Measurements from ENCODE around the gene STRN3. TPM values are rescaled to one million over a fixed set of nuclear protein-coding genes. Genes with fewer than 3 reads are reported as not detected.
"Not testable (repeated sequence)": the region's sequence is repeated elsewhere in the genome, so short reads cannot be mapped to it uniquely, and the experiment has no call there.

The STRN3 gene
- total RNA-seq, 3 donors from 2014 or later = 46.0 to 61.9 (median 46.3) TPM

DNA sequence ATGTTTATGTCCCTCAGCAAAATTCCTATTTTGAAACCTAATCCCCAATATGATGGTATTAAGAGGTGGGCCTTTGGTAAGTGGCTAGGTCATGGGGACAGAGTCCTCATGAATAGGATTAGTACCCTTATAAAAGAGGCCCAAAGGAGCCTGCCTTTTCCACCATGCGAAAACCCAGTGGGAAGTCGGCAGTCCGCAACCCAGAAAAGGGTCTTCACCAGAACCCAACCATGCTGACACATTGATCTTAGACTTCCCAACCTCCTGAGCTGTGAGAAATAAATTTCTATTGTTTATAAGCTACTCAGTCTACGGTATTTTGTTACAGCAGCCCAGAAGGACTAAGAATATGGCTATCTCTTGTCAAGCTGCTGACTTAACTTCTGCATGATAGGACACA is 85.3 kb downstream of the STRN3 start:
- ATAC-seq = no peak
- no peaks in the 10 kb centered on the region for H3K4me1 ChIP-seq (ENCODE audit: low read depth)
- no peak overlapping the region for H3K4me3 ChIP-seq
- H3K9me3 ChIP-seq = no peaks in the 10 kb centered on the region
- no peaks in the 10 kb centered on the region for H3K36me3 ChIP-seq (ENCODE audit: low read depth)
- DNase-seq = no peak
- intact Hi-C loops (cut with DNase I, micrococcal nuclease) = no loop called here
- TF ChIP-seq, protein P1, sequence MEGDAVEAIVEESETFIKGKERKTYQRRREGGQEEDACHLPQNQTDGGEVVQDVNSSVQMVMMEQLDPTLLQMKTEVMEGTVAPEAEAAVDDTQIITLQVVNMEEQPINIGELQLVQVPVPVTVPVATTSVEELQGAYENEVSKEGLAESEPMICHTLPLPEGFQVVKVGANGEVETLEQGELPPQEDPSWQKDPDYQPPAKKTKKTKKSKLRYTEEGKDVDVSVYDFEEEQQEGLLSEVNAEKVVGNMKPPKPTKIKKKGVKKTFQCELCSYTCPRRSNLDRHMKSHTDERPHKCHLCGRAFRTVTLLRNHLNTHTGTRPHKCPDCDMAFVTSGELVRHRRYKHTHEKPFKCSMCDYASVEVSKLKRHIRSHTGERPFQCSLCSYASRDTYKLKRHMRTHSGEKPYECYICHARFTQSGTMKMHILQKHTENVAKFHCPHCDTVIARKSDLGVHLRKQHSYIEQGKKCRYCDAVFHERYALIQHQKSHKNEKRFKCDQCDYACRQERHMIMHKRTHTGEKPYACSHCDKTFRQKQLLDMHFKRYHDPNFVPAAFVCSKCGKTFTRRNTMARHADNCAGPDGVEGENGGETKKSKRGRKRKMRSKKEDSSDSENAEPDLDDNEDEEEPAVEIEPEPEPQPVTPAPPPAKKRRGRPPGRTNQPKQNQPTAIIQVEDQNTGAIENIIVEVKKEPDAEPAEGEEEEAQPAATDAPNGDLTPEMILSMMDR (IDR thresholded peaks at IDR 0.05) = no peak

DNA sequence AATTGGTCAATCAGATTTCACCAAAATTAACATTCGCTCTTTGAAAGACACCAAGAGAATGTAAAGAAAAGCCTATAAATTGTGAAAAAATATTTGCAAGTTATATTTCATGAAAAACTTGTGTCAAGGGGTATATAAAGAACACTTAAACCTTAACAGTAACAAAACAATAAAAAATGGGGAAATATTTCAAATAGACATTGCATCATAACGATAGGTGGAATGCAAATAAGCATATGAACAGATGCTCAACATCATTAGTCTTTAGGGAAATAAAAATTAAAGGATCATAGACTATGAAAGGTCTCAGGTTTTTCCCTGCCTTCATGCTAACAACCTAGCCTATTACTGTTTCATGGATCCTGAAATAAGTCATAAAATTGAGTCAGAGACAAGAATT is 87.6 kb downstream of the STRN3 start:
- Histone ChIP-seq H3K4me3 (no peak overlapping the region), H3K9me3 (no peaks in the 10 kb centered on the region), H3K4me1 (ENCODE audit: low read depth) (no peaks in the 10 kb centered on the region), H3K36me3 (ENCODE audit: low read depth) (no peaks in the 10 kb centered on the region)
- intact Hi-C loops (cut with DNase I, micrococcal nuclease) = no loop called here
- ATAC-seq = no peak
- no peak for DNase-seq
- TF ChIP-seq, protein P1 (IDR thresholded peaks at IDR 0.05) = no peak

DNA sequence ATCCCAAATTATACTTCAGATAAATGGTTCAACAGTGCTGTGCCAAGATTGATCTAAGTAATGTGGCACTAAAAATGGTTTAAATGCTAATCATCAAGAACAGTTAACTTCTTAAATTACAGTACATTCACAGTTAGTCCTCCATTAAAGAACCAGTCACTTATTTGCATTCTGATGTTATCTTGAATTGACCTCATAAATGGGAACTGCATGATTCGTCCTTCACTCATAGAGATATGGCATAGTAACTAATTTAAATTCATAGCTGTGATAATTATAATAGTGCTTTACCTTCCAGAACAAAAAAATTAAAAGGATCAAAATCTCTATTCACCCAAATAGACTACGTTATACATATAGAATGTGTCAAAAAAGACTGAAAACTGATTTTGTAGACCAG is 90.7 kb downstream of the STRN3 start:
- Histone ChIP-seq H3K9me3 (no peaks in the 10 kb centered on the region), H3K4me3 (no peak overlapping the region), H3K4me1 (ENCODE audit: low read depth) (no peaks in the 10 kb centered on the region), H3K36me3 (ENCODE audit: low read depth) (no peaks in the 10 kb centered on the region)
- TF ChIP-seq, protein P1 (IDR thresholded peaks at IDR 0.05) = no peak
- DNase-seq (no peak), ATAC-seq (no peak)
- intact Hi-C loops (cut with DNase I, micrococcal nuclease) = no loop called here

DNA sequence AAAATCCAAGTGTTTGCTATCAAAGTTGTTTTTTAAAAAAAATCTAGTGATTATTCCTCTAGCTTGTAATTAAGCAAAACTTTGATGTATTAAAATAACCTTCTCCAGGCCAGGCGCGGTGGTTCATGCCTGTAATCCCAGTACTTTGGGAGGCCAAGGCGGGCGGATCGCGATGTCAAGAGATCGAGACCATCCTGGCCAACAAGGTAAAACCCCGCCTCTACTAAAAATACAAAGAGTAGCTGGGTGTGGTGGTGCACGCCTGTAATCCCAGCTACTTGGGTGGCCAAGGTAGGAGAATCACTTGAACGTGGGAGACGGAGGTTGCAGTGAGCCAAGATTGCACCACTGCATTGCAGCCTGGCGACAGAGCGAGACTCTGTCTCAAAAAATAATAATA is 92.2 kb downstream of the STRN3 start:
- H3K36me3 ChIP-seq (ENCODE audit: low read depth); ATAC-seq: not testable (repeated sequence)

DNA sequence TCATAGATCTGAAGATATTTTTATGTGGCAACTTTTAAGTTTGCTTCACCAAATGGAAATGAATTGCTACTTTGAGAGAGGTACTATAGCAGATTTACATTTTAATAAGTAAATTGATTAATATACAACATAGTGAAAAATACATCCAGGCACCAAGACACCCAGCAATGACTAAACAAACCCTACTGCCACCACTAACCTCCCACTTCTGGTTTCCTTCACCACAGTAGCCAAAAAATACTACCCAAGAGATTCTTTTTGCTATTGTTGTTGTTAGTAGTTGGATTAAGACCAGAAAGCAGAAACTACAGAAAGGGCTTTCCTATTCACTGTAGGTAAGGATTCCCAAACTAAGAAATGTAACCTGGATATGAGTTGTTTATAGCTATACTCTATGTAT is 97.7 kb downstream of the STRN3 start:
- H3K36me3 ChIP-seq (ENCODE audit: low read depth) = no peaks in the 10 kb centered on the region
- DNase-seq = no peak
- no peaks in the 10 kb centered on the region for H3K4me1 ChIP-seq (ENCODE audit: low read depth)
- ATAC-seq = no peak
- no peaks in the 10 kb centered on the region for H3K9me3 ChIP-seq
- intact Hi-C loops (cut with DNase I, micrococcal nuclease) = no loop called here
- H3K4me3 ChIP-seq = no peak overlapping the region
- TF ChIP-seq, protein P1 (IDR thresholded peaks at IDR 0.05) = no peak

More for the DNA sequence above, 92.2 kb downstream of the STRN3 start:
- H3K4me1 ChIP-seq (ENCODE audit: low read depth); H3K4me3 ChIP-seq; intact Hi-C loops (cut with DNase I, micrococcal nuclease); DNase-seq; H3K9me3 ChIP-seq: not testable (repeated sequence)

DNA sequence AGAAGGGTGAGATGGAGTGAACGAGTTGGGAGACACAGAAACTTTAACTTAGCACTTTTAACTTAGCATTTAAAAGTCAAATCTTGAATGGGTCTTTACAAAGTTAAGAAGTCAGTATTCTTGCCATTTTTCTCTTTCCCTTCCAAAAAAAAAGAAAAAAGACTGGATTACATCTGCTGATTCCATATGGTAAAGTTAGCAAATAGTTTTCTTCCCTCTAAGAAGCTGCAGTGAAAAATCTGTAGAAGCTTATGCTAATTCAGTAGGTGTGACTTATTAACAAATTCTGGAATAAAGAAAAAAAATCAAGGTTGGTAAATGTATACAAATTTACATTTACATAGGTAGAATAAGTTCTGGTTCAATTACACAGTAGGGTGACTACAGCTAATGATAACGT is 100.9 kb downstream of the STRN3 start:
- intact Hi-C loops (cut with DNase I, micrococcal nuclease) = no loop called here
- TF ChIP-seq, protein P1 (IDR thresholded peaks at IDR 0.05) = no peak
- Histone ChIP-seq H3K9me3 (no peaks in the 10 kb centered on the region), H3K4me3 (no peak overlapping the region), H3K4me1 (ENCODE audit: low read depth) (no peaks in the 10 kb centered on the region), H3K36me3 (ENCODE audit: low read depth) (no peaks in the 10 kb centered on the region)
- ATAC-seq (no peak), DNase-seq (no peak)

Measured in mucosa of descending colon (tissue), 3 donors.